Activated naive CD8-positive, alpha-beta T cell treated with anti-CD3 and anti-CD28 coated beads, Interleukin-2, amount 50 U/mL, for 24 hours (primary cell): ENCODE results near the gene MISP.

Experiments used
- ATAC-seq: fragments of 150-1000 bp; cut with Tn5 transposase; one replicate; pipeline ENCODE4 v1.10.0; 2021
- DNase-seq: peaks from one replicate; pipeline ENCODE4 v3.0.0; 2021
- H3K27ac Mint-ChIP-seq: one replicate; pipeline ENCODE4 v1.8.0; 2021; ENCODE audit warnings: mild to moderate bottlenecking, mixed read lengths
- H3K27me3 Mint-ChIP-seq: one replicate; pipeline ENCODE4 v1.8.0; 2021; ENCODE audit warnings: mixed read lengths
- H3K36me3 Mint-ChIP-seq: one replicate; pipeline ENCODE4 v1.8.0; 2021; ENCODE audit warnings: low read depth, mixed read lengths
- H3K4me1 Mint-ChIP-seq: one replicate; pipeline ENCODE4 v1.8.0; 2021; ENCODE audit warnings: mixed read lengths
- H3K4me3 Mint-ChIP-seq: one replicate; pipeline ENCODE4 v1.8.0; 2021; ENCODE audit warnings: mild to moderate bottlenecking, moderate library complexity, mixed read lengths
- H3K9me3 Mint-ChIP-seq: one replicate; pipeline ENCODE4 v1.8.0; 2021; ENCODE audit warnings: mixed read lengths

Gene MISP

DNA sequence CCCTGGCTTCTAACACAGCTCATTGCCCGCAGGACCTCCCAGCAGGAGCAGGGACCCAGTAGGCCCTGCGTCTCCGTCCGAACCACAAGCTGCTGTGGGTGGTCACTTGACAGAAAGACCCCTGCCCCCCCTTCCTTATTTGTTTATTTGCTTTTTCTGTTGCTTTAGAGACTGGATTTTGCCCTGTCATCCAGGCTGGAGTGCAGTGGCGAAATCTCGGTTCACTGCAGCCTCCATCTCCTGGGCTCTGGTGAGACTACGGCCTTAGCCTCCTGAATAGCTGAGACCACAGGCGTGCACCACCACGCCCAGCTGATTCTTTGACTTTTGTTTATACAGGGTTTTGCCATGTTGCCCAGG is 38.8 kb downstream of the MISP start:
- Mint-ChIP-seq H3K27me3 (no peaks in the 10 kb centered on the region), H3K27ac (no peak overlapping the region), H3K4me1 (peaks cover 2% of the 10 kb centered on the region), H3K4me3 (no peak overlapping the region), H3K36me3 (no peaks in the 10 kb centered on the region), H3K9me3 (no peaks in the 10 kb centered on the region)
- DNase-seq (no peak), ATAC-seq (no peak)

DNA sequence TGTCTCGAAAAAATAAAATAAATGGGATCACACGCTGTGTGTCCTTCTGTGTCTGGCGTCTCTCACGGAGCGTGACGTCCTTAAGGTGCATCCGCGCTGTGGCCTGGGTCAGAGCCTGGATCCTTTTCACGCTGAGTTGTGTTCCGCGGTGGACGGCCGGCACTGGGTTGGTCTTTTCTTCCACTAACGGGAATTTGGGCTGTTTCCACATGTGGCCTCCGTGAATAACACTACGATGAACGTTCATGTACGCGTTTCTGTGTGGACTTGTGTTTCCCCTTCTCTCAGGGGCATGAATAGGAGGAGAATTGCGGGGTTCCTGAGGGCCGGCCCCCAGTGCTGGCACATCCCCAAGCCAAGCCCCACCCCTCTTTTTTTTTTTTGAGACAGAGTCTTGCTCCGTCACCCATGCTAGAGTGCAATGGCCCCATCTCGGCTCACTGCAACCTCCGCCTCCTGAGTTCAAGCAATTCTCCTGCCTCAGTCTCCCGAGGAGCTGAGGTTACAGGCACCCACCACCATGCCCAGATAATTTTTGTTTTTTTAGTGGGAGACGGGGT is 40.2 kb downstream of the MISP start:
- Mint-ChIP-seq H3K4me3 (no peak overlapping the region), H3K4me1 (peaks cover 2% of the 10 kb centered on the region), H3K36me3 (no peaks in the 10 kb centered on the region), H3K9me3 (no peaks in the 10 kb centered on the region), H3K27me3 (no peaks in the 10 kb centered on the region), H3K27ac (no peak overlapping the region)
- DNase-seq (no peak), ATAC-seq (no peak)

DNA sequence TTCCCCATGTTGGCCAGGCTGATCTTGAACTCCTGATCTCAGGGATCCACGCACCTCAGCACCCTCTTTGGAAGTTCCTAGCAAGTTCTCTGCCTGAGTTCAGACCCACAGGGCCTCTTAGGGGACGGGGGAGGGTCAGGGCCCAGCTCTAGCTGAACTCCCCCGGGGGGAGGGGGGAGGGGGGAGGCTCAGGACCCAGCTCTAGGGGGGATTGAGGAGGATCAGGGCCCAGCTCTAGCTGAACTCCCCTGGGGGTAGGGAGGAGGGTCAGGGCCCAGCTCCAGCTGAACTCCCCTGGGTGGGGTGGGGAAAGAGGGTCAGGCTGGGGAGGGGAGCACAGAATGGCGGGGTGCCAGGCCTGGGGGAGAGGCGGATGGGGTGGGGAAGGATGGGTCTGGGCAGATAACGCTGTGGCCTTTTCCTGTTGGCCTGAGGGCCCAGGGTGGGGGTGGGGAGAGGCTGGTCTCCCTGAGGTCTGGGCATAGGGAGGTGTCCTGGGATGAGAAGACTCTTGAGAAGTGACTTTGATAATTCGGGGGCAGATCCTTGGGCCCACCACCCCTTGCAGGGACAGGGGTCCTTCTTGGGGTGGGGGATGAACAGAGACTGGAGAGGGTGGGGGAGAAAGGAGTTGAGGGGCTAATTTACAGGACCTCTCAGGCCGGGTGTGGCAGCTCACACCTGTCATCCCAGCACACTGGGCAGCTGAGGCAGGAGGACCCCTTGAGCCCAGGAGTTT is 40.8 kb downstream of the MISP start:
- Mint-ChIP-seq H3K27ac (no peak overlapping the region), H3K27me3 (no peaks in the 10 kb centered on the region), H3K36me3 (no peaks in the 10 kb centered on the region), H3K4me3 (no peak overlapping the region), H3K4me1 (peaks cover 4% of the 10 kb centered on the region), H3K9me3 (no peaks in the 10 kb centered on the region)
- ATAC-seq: no peak
- no peak for DNase-seq

DNA sequence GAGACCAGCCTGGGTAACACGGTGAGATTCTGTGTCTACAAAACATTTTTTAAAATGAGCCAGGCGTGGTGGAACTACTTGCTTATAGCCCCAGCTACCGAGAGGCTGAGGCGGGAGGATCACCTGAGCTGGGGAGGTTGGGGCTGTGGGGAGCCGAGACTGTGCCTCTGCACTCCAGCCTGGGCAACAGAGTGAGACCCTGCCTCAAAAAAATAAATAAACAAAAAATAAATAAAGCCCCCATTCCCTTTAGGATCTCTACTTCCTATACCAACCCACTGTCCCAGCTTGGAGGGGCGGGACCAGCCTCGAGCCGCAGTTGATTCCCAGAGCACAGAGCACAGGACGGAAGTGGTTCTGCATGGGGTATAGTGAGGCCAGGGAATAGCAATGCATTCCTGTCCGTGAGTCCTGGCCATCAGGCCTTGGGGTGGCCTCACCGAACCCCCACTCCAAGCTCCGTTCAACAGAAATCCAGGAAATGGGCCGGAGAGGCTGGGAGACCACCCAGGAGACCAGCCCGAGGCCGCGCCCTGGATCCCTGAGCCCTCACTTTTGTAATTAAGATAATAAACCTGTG is 41.5 kb downstream of the MISP start:
- Mint-ChIP-seq H3K36me3 (no peaks in the 10 kb centered on the region), H3K27me3 (no peaks in the 10 kb centered on the region), H3K27ac (no peak overlapping the region), H3K9me3 (no peaks in the 10 kb centered on the region), H3K4me1 (peaks cover 7% of the 10 kb centered on the region), H3K4me3 (no peak overlapping the region)
- ATAC-seq (no peak), DNase-seq (no peak)

DNA sequence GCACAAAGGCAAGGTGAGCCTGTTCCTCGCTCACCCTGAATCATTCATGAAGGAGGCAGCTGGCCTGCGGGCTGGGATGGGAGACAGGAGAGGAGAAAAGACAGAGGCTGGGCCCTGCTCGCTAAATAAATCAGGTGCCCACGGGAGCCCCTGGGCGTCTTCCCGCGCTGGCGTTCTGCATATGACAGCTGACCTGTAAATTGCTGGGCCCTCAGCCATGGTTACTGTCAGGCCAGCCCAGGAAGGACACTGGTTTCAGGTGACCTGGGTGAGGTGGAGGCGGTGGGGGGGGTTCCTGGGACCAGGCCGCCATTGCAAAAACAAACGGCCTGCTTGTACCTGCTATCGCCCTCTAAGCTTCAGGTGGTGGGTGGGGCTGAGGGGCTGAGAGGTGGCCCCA is 42.9 kb downstream of the MISP start:
- Mint-ChIP-seq H3K9me3 (no peaks in the 10 kb centered on the region), H3K4me3 (no peak overlapping the region), H3K36me3 (peaks cover 5% of the 10 kb centered on the region), H3K27me3 (no peaks in the 10 kb centered on the region), H3K27ac (no peak overlapping the region), H3K4me1 (peaks cover 7% of the 10 kb centered on the region)
- DNase-seq (no peak), ATAC-seq (no peak)

DNA sequence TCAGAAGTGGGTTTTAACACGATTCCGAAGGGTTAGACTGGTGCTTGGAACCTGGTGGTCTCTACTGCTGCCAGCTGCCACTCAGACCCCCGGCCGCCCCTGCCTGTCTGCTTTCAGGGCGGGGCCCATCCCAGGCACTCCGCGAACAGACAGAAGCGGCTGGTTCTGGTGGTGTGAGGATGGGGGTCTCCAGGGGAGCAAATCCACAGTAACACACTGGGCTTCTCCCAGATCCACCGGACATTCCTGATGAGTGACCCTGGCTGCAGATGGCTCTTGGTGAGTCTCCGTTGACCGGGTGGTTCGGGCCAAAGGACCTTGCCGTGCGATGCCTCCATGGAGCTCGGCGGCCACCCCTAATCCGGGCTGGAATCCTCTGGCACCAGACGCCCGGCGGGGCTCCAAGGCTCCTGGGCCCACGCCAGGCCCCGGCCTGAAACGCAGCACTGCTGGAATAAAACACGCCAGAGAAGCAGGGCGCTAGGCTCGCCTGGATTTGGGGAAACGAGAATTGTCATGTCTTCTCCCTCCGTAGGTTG is 44.2 kb downstream of the MISP start:
- H3K36me3 Mint-ChIP-seq: peaks cover 18% of the 10 kb centered on the region
- H3K27me3 Mint-ChIP-seq: no peaks in the 10 kb centered on the region
- no peak overlapping the region for H3K27ac Mint-ChIP-seq
- DNase-seq (no peak), ATAC-seq (no peak)
- no peaks in the 10 kb centered on the region for H3K9me3 Mint-ChIP-seq
- peaks cover 17% of the 10 kb centered on the region for H3K4me1 Mint-ChIP-seq
- H3K4me3 Mint-ChIP-seq: no peak overlapping the region

DNA sequence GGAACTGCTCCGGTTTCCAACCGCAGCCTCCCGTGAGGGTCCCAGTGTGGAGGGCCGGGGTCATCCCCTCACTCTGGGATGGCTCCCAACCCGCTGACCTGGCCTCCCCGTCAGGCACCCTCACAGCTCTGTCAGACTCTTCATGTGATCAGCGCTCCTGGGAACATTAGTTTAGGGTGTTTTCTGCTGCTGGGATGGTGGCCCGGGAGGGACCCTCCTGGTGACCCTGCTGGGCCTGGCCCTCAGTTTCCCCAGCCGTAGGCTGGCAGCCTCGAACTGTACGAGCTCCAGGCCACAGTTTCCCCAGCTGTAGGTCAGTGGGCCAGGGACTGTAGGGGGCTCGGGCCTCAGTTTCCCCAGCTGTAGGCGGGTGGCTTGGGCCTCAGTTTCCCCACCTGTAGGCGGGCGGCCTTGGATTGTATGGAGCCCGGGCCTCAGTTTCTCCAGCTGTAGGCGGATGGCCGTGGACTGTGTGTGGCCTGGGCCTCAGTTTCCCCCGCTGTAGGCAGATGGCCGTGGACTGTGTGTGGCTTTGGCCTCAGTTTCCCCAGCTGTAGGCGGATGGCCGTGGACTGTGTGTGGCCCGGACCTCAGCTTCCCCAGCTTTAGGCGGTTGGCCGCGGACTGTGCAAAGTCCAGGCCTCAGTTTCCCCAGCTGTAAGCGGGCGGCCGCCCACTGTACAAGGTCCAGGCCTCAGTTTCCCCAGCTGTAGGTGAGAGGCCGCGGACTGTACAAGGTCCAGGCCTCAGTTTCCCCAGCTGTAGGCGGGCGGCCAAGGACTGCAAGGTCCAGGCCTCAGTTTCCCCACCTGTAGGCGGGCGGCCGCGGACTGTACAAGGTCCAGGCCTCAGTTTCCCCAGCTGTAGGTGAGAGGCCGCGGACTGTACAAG is 45.0 kb downstream of the MISP start:
- peaks cover 22% of the 10 kb centered on the region for H3K4me1 Mint-ChIP-seq
- peak overlapping the region; percentile 96 for H3K4me3 Mint-ChIP-seq
- peaks cover 23% of the 10 kb centered on the region for H3K36me3 Mint-ChIP-seq
- DNase-seq (no peak), ATAC-seq (no peak)
- no peaks in the 10 kb centered on the region for H3K9me3 Mint-ChIP-seq
- H3K27me3 Mint-ChIP-seq: no peaks in the 10 kb centered on the region
- H3K27ac Mint-ChIP-seq: no peak overlapping the region

DNA sequence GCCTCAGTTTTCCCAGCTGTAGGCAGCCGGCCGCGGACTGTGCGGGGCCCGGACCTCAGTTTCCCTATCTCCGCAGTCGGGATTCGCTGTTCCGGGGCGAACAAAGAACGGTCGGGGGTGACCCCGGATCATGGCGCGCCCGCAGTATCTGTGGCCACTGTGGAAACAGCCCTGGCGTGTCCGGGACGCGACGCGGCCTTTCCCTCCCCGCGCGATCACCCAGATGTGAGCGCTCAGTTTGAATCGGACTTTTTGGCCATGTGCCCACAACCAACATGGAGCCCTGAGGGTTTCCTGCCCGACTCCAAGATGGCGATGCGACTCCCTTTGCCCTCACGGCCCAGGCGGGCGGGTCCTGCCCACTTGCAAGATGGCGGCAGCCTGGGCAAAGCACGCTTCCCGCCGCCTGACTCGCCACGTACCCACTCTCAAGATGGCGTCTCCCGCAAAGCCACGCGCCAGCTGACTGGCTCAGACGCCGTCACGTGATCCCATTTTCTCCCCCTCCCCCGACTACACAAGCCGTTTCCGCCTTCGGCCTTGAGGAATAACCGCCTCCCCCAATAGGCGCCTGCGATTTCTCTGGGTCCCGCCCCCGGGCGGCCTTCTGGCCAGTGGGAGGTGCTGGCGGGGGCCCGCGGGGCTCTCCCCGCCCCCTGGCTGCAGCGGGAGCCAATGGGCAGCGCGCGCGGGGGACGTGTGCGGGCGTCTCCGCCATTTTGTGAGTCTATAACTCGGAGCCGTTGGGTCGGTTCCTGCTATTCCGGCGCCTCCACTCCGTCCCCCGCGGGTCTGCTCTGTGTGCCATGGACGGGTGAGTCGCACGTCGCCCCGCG is 46.0 kb downstream of the MISP start, which contains the start of gene PTBP1:
Gene PTBP1, plus strand, starts transcription at position 761 of the 836 bp plus-strand sequence. Its CDS starts 46 bp downstream, at position 807.
- Mint-ChIP-seq H3K27me3 (no peaks in the 10 kb centered on the region), H3K9me3 (no peaks in the 10 kb centered on the region), H3K4me1 (peaks cover 31% of the 10 kb centered on the region), H3K4me3 (peak within 1 kb of the TSS; percentile 96), H3K27ac (peak within 1 kb of the TSS; percentile 98), H3K36me3 (peaks cover 31% of the 10 kb centered on the region)
- ATAC-seq (peak; percentile 82), DNase-seq (peak; percentile 98)

DNA sequence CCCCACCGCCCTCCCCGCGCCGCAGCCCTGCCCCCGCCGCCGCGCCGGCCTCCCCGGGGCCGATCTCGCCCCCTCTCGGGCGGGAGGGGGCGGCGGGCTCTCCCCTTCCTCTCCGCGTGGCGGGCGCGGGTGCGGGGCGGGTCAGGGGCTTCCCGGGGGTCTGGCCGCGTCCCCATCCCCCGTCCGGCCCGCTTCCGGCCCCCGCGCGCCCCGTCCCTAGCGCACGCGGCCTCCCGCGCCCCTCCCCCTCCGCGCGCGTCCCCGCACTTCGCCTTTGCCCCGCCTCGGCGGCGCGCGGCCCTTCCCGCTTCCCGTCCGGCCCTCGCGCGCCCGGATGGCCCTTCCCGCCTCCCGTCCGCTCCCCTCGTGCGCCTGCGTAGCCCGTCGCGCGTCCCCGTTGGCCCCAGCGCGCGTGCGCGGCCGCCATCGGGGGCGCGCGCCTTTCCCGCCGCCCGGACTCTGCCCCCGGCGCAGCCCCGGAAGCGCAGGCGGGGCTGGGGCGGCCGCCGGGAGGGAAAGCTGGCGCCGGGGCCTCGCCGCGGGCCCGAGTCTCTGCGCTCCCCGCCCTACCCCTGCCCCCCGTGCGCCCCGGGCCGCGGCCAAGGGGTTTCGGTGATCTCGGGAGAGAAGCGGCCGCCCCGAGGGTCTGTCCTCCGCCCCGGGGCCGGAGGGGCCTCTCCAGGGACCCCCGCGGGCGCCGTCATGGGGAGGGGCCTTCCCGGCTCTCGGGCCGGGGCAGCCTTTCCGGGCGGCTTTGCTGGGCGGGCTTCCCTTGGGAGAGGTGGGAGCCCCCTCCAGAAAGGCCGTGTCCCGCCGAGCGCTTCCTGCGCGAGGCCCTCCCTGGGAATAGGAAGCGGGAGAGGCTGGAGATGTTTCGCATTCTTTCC is 46.9 kb downstream of the MISP start:
- H3K36me3 Mint-ChIP-seq: peaks cover 36% of the 10 kb centered on the region
- H3K4me1 Mint-ChIP-seq: peaks cover 38% of the 10 kb centered on the region
- peak; percentile 94 for DNase-seq
- no peaks in the 10 kb centered on the region for H3K9me3 Mint-ChIP-seq
- peak overlapping the region; percentile 98 for H3K27ac Mint-ChIP-seq
- peak overlapping the region; percentile 96 for H3K4me3 Mint-ChIP-seq
- ATAC-seq: peak; percentile 20
- H3K27me3 Mint-ChIP-seq: no peaks in the 10 kb centered on the region

DNA sequence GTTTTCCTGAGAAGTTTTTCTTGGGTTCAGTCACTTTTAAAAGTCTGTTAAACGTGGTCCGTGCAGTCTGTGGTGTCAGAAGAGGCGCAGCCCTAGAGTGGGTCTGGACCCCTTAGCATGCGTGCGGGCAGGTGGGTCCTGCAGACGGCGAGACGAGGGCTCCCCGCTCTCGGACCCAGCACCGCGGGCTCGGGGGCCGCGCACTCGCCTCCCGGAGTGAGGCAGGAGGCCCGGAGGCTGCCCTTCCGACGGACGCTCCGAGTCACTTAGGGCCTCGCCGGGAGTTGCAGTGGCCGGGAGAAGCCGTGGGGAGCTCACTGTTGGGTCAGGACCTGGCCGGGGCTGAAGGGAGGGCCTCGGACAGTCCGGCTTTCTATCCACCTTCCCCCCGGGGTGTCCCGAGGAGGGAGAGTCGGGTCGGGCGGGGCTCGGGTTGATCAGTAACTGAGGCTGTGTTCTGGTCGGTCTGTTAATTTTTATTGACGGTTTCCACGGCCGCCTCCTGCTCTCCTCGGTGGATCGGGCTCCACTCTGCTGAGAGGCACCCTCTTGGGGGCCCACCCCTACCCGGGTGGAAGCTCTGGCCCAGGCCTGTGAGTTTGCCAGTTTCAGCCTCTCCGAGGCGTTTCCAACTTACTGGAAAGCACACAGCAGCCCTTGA is 47.6 kb downstream of the MISP start:
- DNase-seq (no peak), ATAC-seq (no peak)
- H3K36me3 Mint-ChIP-seq: peaks cover 43% of the 10 kb centered on the region
- no peaks in the 10 kb centered on the region for H3K9me3 Mint-ChIP-seq
- H3K4me3 Mint-ChIP-seq: peak overlapping the region; percentile 88
- H3K27me3 Mint-ChIP-seq: no peaks in the 10 kb centered on the region
- peak overlapping the region; percentile 91 for H3K27ac Mint-ChIP-seq
- peaks cover 41% of the 10 kb centered on the region for H3K4me1 Mint-ChIP-seq

DNA sequence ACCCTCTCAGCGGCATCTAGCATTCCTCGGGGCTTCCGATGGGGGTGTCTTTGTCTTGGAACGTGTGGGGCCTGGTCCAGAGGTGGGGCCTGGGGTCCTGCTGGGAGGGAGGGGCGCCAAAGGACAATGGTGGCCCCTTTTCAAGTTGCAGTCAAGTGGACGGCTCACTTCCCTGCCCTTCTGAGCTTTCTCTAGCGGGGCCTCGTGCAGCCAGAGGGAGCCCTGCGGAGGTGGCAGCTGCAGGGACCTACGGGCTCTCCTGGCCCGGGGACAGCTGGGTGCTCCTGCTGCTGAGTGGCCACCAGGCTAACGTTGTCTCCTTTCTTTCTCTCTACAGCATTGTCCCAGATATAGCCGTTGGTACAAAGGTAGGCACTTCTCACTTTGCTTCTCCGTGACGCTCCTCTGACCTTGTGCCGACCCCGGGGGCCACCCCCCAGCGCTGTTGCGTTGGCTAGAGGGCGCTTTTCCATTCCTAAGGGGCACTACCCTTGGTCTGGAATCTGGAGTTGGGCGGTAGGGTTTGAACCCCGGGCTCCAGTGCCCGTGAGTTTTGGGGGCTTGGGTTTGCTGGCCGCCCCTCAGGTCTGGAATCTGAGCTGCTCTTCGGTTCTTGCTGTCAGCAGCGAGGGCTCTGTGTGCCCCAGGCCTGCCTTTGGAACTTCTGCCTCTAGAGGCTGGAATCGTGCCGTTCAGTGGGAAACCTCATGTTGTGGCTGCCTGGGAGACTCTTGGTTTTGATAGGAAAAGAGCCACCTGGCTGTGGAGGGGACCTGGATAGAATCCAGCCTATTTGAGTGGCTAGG is 48.4 kb downstream of the MISP start:
- no peaks in the 10 kb centered on the region for H3K27me3 Mint-ChIP-seq
- peak overlapping the region; percentile 88 for H3K4me3 Mint-ChIP-seq
- peaks cover 41% of the 10 kb centered on the region for H3K4me1 Mint-ChIP-seq
- no peaks in the 10 kb centered on the region for H3K9me3 Mint-ChIP-seq
- ATAC-seq: no peak
- H3K27ac Mint-ChIP-seq: peak overlapping the region; percentile 87
- peaks cover 47% of the 10 kb centered on the region for H3K36me3 Mint-ChIP-seq
- no peak for DNase-seq
